C4-2B (cell line): ENCODE results near the gene L3MBTL4.

ENCODE experiments used
- H3K27ac ChIP-seq: fragments of 450-650 bp; 2 replicates; pipeline ENCODE4 v1.5.1; 2017
- CTCF ChIP-seq: fragments of 450-650 bp; conservative IDR thresholded peaks from 2 replicates; pipeline ENCODE4 v1.5.1; 2017; ENCODE audit warnings: mild to moderate bottlenecking
- ZFX ChIP-seq: fragments of 450-650 bp; IDR thresholded peaks from 2 replicates; pipeline ENCODE4 v1.6.1; 2017

L3MBTL4 gene

DNA sequence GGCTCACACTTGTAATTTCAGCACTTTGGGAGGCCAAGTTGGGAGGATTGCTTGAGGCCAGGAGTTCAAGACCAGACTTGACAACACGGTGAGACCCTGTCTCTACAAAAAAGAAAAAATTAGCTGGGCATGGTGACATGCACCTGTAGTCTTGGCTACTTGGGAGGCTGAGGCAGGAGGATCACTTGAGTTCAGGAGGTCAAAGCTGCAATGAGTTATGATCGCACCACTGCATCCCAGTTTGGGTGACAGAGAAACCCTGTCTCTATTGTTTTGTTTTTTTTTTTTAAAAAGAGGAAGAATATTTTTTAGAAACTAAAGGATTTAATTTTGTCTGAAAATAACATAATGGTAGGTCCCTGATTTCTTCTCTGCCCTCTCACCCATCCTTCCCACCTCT is 440.0 kb downstream of the L3MBTL4 start:
- H3K27ac ChIP-seq, result no peak overlapping the region
- TF ChIP-seq ZFX (no peak), CTCF (no peak)

- no peak overlapping the region for H3K27ac ChIP-seq
- TF ChIP-seq CTCF, result no peak
- no peak for TF ChIP-seq ZFX
Observed at GRCh38 chr18:5973099-5973498, 441.6 kb downstream of the L3MBTL4 start.

DNA sequence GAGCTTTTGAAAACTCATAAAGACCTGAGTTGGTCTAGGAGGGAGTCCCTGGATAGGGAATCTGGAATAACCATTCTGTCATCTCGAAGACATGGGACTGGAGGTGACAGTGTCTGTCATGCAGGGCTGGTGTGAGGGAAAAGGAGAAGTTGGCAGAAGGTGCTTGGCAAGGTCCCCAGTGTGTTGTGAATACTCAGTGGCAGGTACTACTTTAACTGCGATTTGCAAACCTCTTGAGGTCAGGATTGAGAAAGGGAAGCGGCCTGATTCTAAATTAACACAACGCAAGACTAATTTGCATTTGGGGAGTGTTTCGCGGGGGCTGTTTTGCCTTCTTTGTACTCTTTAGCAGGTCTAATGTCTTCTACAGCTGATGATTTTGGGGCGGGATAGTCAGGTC is 442.4 kb downstream of the L3MBTL4 start:
- TF ChIP-seq ZFX, result no peak
- no peak for TF ChIP-seq CTCF
- no peak overlapping the region for H3K27ac ChIP-seq

DNA sequence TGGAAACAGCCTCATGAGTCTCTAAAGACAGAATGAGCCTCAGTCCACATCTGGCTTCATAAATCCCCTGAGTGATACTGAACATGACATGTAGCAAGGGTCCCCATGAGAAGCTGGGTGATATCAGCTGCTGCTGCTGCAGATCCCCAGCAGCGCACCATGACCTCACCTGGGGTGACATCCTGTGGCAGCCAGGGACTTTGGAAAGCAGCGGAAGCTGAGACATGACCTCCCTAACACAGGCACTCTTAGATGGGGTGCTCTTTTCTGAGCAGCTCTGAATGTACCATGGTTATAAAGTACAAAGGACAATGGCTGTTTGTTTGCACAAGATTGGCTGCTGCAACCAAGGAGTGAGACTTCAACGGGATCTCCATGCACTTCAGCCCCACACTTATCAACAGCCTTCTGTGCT is 444.7 kb downstream of the L3MBTL4 start:
- no peak overlapping the region for H3K27ac ChIP-seq
- TF ChIP-seq ZFX, result no peak
- TF ChIP-seq CTCF, result no peak

- no peak overlapping the region for H3K27ac ChIP-seq
- TF ChIP-seq CTCF (no peak), ZFX (no peak)
Observed at GRCh38 chr18:5969355-5969988, 445.2 kb downstream of the L3MBTL4 start.

DNA sequence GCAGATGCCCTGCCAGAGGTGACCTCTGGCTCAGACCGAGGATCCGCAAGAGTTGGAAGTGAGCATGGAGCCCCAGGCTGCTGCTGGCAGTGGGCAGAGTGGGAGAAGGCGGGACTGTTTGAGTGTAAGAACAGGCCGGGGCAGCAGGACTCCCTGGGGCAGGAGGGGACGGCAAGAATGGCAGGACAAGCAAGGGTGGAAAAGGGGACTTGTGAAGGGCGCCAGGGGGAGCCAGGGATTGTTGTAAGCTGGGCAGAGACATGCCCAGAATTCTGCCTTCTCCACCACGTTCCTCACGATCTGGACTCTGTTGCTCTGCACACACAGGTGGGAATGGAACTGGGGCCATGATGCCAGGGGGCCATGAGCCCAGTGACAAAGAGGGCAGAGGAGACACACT is 447.0 kb downstream of the L3MBTL4 start:
- no peak overlapping the region for H3K27ac ChIP-seq
- no peak for TF ChIP-seq CTCF
- no peak for TF ChIP-seq ZFX

- no peak overlapping the region for H3K27ac ChIP-seq
- no peak for TF ChIP-seq CTCF
- TF ChIP-seq ZFX, result no peak
Observed at GRCh38 chr18:5967007-5967406, 447.7 kb downstream of the L3MBTL4 start.
